ENCODE measurements around the gene RAD54L.

DNA sequence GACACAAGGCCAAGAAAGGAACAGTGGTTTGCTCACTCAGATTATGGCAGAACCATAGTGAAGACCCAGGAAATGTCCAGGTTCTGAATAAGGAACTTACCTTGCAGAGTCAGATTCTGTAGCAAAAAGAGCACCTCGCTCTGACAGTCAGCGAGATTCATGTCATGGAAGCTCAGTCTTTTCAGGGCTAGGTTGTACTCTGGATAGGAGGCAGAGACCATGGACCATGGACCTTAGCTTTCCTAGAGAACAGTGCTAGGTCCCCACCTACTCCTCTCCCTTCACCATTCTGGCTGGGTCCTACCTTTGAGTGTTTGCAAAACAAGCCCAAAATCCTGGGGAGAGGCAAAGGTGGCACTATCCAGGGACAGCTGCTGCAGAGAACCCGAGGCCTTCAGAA is 32.5 kb downstream of the RAD54L start:
- TF ChIP-seq, protein P1, sequence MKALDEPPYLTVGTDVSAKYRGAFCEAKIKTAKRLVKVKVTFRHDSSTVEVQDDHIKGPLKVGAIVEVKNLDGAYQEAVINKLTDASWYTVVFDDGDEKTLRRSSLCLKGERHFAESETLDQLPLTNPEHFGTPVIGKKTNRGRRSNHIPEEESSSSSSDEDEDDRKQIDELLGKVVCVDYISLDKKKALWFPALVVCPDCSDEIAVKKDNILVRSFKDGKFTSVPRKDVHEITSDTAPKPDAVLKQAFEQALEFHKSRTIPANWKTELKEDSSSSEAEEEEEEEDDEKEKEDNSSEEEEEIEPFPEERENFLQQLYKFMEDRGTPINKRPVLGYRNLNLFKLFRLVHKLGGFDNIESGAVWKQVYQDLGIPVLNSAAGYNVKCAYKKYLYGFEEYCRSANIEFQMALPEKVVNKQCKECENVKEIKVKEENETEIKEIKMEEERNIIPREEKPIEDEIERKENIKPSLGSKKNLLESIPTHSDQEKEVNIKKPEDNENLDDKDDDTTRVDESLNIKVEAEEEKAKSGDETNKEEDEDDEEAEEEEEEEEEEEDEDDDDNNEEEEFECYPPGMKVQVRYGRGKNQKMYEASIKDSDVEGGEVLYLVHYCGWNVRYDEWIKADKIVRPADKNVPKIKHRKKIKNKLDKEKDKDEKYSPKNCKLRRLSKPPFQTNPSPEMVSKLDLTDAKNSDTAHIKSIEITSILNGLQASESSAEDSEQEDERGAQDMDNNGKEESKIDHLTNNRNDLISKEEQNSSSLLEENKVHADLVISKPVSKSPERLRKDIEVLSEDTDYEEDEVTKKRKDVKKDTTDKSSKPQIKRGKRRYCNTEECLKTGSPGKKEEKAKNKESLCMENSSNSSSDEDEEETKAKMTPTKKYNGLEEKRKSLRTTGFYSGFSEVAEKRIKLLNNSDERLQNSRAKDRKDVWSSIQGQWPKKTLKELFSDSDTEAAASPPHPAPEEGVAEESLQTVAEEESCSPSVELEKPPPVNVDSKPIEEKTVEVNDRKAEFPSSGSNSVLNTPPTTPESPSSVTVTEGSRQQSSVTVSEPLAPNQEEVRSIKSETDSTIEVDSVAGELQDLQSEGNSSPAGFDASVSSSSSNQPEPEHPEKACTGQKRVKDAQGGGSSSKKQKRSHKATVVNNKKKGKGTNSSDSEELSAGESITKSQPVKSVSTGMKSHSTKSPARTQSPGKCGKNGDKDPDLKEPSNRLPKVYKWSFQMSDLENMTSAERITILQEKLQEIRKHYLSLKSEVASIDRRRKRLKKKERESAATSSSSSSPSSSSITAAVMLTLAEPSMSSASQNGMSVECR (CRISPR knock-in tag; IDR thresholded peaks at IDR 0.05; ENCODE audit: borderline replicate concordance), result no peak
- TF ChIP-seq, protein P2, sequence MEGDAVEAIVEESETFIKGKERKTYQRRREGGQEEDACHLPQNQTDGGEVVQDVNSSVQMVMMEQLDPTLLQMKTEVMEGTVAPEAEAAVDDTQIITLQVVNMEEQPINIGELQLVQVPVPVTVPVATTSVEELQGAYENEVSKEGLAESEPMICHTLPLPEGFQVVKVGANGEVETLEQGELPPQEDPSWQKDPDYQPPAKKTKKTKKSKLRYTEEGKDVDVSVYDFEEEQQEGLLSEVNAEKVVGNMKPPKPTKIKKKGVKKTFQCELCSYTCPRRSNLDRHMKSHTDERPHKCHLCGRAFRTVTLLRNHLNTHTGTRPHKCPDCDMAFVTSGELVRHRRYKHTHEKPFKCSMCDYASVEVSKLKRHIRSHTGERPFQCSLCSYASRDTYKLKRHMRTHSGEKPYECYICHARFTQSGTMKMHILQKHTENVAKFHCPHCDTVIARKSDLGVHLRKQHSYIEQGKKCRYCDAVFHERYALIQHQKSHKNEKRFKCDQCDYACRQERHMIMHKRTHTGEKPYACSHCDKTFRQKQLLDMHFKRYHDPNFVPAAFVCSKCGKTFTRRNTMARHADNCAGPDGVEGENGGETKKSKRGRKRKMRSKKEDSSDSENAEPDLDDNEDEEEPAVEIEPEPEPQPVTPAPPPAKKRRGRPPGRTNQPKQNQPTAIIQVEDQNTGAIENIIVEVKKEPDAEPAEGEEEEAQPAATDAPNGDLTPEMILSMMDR (IDR thresholded peaks at IDR 0.05), result no peak
- TF ChIP-seq, protein P3, sequence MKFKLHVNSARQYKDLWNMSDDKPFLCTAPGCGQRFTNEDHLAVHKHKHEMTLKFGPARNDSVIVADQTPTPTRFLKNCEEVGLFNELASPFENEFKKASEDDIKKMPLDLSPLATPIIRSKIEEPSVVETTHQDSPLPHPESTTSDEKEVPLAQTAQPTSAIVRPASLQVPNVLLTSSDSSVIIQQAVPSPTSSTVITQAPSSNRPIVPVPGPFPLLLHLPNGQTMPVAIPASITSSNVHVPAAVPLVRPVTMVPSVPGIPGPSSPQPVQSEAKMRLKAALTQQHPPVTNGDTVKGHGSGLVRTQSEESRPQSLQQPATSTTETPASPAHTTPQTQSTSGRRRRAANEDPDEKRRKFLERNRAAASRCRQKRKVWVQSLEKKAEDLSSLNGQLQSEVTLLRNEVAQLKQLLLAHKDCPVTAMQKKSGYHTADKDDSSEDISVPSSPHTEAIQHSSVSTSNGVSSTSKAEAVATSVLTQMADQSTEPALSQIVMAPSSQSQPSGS (CRISPR knock-in tag; IDR thresholded peaks at IDR 0.05; ENCODE audit: borderline replicate concordance, low read depth), result no peak
- TF ChIP-seq KAT7 (CRISPR knock-in tag; IDR thresholded peaks at IDR 0.05; ENCODE audit: borderline replicate concordance), result no peak
